HUES48 (cell line): ENCODE results near the gene PXDN.

Source experiments
- H3K27ac ChIP-seq: one replicate; pipeline ENCODE4 v1.7.0; 2013; ENCODE audit warnings: low read depth, low read length, inconsistent platforms
- H3K27me3 ChIP-seq: 2 replicates; pipeline ENCODE4 v1.6.1; 2013; ENCODE audit warnings: mild to moderate bottlenecking, low read length; ENCODE audit not compliant: control insufficient read depth, insufficient read depth
- H3K36me3 ChIP-seq: 2 replicates; pipeline ENCODE4 v1.6.1; 2013; ENCODE audit warnings: low read length; ENCODE audit not compliant: control insufficient read depth, insufficient read depth
- H3K4me1 ChIP-seq: 2 replicates; pipeline ENCODE4 v1.6.1; 2013; ENCODE audit warnings: mild to moderate bottlenecking, low read length; ENCODE audit not compliant: control insufficient read depth, insufficient read depth
- H3K4me3 ChIP-seq: 2 replicates; pipeline ENCODE4 v1.5.1; 2013; ENCODE audit warnings: mild to moderate bottlenecking, low read depth, low read length
- H3K9ac ChIP-seq: 2 replicates; pipeline ENCODE4 v1.6.1; 2013; ENCODE audit warnings: mild to moderate bottlenecking, low read depth, low read length, moderate library complexity
- H3K9me3 ChIP-seq: 2 replicates; pipeline ENCODE4 v1.6.1; 2013; ENCODE audit warnings: low read length; ENCODE audit not compliant: control insufficient read depth, insufficient read depth

The PXDN gene

DNA sequence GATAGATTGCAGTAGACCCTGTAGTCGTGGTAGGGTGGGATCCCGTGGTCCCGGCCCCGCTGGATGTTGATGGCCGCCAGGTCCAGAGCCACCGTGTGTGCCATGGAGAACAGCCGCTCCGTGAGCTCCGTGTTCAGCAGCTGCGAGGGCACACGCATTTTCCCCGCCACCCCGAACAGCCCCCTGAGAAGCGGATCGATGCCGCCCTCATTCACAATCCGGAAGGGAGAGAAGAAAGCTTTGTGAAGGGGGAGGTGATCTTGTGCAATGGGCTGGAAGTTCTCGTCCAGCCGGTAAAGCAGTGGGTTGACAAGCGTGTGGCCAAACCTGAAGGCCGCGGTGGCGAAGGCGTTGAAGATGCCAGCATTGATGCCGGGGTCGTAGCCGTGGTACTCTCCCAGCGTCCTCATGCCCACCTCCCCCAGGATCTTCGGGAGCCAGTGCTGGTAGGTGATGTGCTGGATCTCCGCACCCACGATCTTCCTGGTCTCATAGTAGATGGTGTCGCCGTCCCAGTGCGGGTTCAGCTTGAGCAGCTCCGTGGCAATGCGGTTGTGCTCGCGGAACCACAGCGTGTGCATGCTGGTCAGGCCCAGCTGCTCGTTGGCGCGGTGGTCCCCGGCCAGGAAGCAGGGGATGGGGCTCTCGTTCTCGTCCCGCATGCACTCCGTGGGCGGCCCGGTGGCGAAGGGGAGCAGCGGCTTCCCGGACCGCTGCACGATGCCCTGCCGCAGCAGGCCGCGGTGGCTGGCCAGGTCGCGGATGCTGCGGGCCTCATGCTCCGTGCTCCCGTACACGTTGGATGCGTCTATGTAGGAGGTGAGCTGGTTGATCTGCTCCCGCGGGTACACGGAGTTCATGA lies 95.8 kb downstream of the PXDN start:
- H3K9ac ChIP-seq = no peak overlapping the region
- no peak overlapping the region for H3K4me3 ChIP-seq
- H3K36me3 ChIP-seq = peaks cover 89% of the 10 kb centered on the region
- H3K4me1 ChIP-seq = no peaks in the 10 kb centered on the region
- no peaks in the 10 kb centered on the region for H3K9me3 ChIP-seq
- H3K27ac ChIP-seq = no peak overlapping the region
- no peaks in the 10 kb centered on the region for H3K27me3 ChIP-seq

DNA sequence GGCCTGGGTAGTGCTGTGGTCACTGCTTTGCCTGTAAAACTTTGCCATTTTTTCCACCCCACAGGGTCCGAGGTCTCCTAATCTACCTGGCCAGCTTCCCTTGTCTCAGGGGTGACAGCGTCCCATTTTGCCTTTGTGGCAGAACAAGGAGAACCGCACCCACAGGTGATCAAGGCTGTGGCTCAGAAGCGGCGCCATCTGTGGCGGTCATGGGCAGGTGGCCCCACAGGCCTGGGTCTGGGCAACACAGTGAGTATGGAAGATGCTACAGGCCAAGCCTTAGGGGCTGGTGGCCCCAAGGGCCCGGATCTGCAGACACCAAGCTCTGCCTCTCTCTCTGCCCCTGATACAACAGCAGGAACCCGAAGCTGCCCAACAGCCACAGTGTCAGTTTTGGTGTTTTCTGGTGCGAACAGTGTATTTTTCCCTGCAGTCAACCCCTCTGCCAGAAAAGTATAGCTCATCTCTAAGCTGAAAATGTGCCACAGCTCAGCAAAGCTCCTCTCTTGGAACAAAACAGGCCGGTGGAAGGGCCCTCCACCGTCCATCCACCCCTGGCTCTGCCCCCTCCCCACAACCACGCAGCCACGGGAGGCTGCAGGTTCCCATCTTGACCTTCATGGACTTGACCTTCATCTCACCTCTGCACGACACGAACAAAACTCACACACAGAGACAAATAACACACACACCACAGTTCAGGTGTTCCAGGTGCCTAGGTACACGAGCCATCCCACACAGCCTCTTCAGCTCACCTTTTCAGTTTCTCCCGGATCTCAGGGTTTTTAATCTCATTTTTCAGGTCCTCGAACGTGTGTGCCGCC lies 96.7 kb downstream of the PXDN start:
- H3K27ac ChIP-seq = no peak overlapping the region
- peaks cover 89% of the 10 kb centered on the region for H3K36me3 ChIP-seq

DNA sequence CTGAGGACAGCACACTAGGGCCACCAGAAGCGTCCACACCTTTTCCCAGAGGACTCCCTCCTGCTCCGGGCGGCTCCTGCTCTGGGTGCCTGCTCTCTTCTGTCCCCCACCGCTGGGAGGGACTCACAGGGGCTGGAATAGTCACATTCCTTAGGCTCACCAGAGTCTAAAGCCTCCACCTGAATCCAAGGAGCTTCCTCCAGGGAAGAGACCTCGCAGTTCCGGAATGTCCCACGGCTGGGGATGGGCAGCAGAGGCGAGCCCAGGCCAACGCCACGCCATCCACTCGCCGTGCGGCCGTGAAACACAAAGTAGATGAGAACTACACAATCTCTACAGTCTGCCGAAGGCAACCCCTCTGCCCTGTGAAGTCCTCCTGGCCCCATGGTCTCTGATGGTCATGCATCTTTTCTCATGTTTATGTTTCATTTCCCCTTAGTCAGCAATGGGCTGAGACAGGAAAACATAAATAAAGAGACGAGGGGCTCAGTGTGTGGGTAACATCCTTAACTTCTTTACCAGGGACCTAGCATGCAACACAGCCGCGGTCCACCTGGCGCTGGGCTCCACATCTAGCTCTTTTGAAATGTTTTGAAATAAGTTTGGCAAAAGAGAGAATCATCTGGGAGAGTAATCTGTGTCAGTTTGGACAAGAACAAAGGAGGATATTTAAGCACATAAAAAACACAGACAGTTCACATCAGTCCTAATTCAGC lies 98.4 kb downstream of the PXDN start:
- no peaks in the 10 kb centered on the region for H3K9me3 ChIP-seq
- H3K4me1 ChIP-seq = peaks cover 4% of the 10 kb centered on the region; the same call in 1 of the 2 replicates
- H3K9ac ChIP-seq = no peak overlapping the region
- no peak overlapping the region for H3K4me3 ChIP-seq
- H3K27me3 ChIP-seq = no peaks in the 10 kb centered on the region
- H3K27ac ChIP-seq = no peak overlapping the region
- H3K36me3 ChIP-seq = peaks cover 85% of the 10 kb centered on the region

More for the DNA sequence above, 96.7 kb downstream of the PXDN start:
- Histone ChIP-seq H3K9ac (no peak overlapping the region), H3K27me3 (no peaks in the 10 kb centered on the region), H3K4me3 (no peak overlapping the region), H3K9me3 (no peaks in the 10 kb centered on the region), H3K4me1 (no peaks in the 10 kb centered on the region)

DNA sequence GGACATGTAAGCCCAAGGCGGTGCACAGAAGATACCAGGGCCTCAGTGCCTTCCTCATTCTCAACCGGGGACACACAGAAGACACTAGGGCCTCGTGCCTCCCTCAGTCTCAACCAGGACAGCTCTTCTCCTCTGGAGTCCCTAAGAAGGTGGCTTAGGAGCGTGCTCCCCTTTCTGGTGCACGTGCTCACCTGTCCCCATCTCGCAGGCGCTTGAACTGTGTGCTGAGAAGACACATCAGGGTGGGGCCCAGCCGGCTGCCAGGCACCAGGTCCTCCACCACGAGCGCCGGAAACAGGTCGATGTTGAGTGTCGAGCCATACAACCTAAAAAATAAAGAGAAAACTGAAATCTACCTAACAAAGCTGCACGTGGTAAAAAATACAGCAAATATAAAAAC lies 99.9 kb downstream of the PXDN start:
- Histone ChIP-seq H3K4me1 (peaks cover 4% of the 10 kb centered on the region; the same call in 1 of the 2 replicates), H3K36me3 (peaks cover 82% of the 10 kb centered on the region), H3K9ac (no peak overlapping the region), H3K27ac (no peak overlapping the region), H3K4me3 (no peak overlapping the region), H3K27me3 (no peaks in the 10 kb centered on the region), H3K9me3 (no peaks in the 10 kb centered on the region)

DNA sequence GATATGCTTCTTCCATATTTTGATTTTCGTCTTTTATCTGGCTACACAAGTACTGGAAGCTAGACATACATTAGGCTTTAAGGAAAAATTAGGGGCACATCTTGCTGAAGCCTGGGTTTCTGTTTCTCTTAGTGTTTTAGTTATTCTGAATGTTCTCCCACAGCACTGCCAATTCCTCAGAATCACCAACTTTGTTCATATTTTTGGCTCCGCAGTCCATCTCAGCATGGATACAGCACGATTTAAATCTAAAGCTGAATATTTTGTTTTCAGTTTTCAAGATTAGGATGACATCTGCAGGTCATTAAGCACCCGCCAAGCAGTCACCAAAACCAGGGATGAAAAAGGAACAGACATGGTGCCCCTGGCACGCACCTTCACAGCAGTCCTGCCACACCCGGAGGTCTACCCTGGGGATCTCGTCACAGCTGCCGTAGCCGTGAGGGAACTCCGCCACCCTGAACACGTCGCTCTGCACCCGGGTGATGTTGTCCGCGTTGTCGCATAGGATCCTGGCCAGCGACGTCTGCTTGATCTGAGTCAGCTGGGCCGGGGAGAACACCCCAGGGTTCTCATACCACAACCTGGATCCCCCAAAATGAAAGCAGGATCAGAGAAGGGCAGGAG lies 101.2 kb downstream of the PXDN start:
- no peaks in the 10 kb centered on the region for H3K27me3 ChIP-seq
- no peak overlapping the region for H3K9ac ChIP-seq
- H3K36me3 ChIP-seq = peaks cover 82% of the 10 kb centered on the region
- H3K27ac ChIP-seq = no peak overlapping the region
- no peak overlapping the region for H3K4me3 ChIP-seq
- H3K4me1 ChIP-seq = peaks cover 4% of the 10 kb centered on the region; the same call in 1 of the 2 replicates
- no peaks in the 10 kb centered on the region for H3K9me3 ChIP-seq

DNA sequence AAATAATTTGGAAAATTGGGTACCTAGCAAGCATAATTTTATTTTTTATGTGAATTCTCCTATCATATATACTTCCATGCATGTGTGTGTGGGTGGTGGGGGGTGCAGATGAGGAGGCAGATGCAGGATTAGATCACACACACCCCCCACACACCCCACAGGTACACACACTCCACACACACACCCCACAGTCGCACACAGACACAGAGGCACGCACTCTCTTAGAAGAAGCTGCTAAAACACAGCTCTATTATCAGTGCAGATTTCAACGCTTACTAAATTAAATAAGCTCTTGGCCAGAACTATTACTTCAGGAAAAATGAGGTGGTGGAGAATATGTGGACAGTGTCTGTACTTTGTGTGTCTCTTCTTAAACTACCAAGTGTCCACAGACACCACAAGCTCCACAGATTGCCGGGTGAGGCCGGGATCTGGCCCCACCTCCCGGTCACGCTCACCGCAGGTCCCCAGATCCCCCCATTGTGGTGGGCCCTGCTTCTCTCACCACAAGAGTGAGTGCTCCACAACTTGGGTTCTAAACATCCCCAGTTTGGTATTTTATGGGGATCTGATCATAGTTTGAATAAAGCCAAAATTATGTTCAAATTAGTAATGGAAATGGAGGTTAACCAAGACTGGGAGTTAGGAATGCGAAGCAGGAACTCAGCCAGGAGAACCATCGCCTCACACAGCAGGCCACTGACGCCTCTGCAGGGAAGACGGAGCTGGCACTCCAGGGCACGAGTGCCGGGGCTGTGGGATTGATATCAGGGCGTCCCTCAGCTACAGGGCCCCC lies 102.1 kb downstream of the PXDN start:
- Histone ChIP-seq H3K27me3 (no peaks in the 10 kb centered on the region), H3K9ac (no peak overlapping the region), H3K27ac (no peak overlapping the region), H3K36me3 (peaks cover 76% of the 10 kb centered on the region), H3K9me3 (no peaks in the 10 kb centered on the region), H3K4me1 (peaks cover 4% of the 10 kb centered on the region; the same call in 1 of the 2 replicates), H3K4me3 (no peak overlapping the region)

DNA sequence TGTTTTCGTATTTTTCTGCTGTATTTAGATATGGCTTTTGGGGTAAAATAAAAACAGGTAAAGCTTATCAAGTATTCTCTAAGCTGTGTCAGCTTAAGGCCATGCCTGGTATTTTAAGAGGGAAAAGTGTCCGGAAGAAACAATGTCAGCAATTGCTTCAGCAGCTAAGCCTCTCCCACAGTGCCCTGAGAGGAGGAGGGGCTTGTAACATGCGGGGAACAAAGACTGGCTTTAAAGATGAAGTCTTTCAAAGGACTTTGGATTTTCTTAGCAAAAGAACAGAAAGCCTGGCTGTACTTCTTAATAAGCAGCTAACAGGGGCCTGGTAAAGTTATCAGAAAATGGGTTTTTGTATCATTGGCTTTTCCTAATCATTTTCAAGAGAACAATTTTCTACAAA lies 102.8 kb downstream of the PXDN start:
- Histone ChIP-seq H3K27me3 (no peaks in the 10 kb centered on the region), H3K36me3 (peaks cover 71% of the 10 kb centered on the region), H3K9me3 (no peaks in the 10 kb centered on the region), H3K27ac (peak overlapping the region; percentile 54), H3K4me3 (no peak overlapping the region), H3K9ac (no peak overlapping the region), H3K4me1 (peaks cover 4% of the 10 kb centered on the region; the same call in 1 of the 2 replicates)

DNA sequence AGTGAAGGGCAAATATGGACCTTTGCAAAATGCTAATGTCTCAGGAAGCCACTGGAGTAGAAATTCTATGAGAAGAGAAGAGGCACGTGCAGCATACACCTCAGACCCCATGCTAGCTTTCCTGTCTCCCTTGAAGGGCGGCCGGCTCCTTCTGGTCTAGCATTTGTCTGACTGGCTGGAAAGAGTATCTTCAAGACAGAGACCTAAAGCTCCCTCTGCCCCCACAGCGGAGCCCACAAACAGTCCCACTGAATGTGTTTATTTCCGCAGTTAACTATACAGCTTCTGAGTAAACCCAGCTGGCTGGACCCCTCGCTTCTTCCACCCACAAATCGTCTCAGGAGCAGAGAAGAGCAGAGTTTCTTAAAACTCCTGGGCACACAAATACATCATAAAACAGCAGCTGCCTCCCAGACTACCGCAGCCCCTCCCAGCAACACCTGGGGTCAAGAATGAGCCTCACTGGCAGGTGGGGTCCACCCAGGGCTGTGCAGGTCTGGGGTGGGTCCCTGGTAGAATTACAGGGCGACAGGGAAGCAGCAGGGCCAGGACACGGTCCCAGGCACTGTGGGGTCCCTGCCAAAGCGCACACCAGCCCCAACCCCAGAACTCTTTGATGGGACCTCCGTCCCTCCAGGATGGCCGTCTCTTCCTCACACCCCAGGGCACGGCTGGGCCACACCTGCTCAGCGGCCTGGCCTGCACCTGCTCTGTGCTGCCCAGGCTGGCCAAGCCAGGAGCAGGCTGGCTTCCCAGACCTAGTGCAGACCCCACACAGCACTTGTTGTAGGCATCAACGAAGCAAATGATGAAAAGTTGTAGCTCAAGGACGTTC lies 103.8 kb downstream of the PXDN start:
- Histone ChIP-seq H3K27ac (no peak overlapping the region), H3K27me3 (no peaks in the 10 kb centered on the region), H3K4me3 (no peak overlapping the region), H3K4me1 (peaks cover 4% of the 10 kb centered on the region; the same call in 1 of the 2 replicates), H3K36me3 (peaks cover 72% of the 10 kb centered on the region), H3K9ac (no peak overlapping the region), H3K9me3 (no peaks in the 10 kb centered on the region)

DNA sequence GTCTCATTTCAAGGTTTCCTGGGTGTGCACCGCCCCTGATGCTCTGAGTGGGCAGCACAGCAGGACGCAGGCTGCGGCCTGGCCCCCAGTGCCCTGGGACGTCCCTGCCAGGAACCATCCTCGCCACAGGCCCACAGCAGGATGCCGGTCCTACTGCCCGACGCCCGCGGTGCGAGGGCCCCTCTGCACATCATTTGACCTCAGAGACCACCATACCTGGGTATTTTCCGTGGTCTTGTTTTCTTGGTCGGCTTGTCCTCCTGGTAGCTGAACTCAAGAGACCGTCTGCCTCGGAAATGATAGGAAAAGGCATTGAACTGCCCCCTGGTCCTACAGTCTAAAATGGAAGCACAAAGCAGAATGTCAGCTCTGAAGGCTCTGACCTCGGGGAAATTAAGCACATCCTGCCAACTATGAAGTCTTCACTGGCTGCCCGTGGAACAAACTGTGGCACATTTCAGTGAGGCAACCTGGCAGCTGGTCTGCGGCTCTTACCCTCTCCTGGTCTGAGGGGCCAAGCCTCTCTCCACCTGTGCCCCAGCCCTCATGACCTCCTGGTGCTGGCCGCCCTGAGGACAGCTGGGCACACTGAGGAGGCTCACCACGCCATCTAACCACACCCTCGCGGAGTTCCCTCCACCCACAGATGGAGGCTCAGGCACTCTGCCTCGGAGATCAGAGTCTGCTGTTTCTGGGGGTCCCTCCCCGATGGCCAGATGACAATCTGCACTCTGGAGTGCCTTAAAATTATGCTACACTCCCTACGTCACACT lies 105.0 kb downstream of the PXDN start:
- H3K9me3 ChIP-seq = no peaks in the 10 kb centered on the region
- H3K27me3 ChIP-seq = no peaks in the 10 kb centered on the region
- peaks cover 4% of the 10 kb centered on the region; the same call in 1 of the 2 replicates for H3K4me1 ChIP-seq
- no peak overlapping the region for H3K27ac ChIP-seq
- no peak overlapping the region for H3K4me3 ChIP-seq
- no peak overlapping the region for H3K9ac ChIP-seq
- peaks cover 75% of the 10 kb centered on the region for H3K36me3 ChIP-seq
